Glomerular endothelial cell (primary cell): Measurements from ENCODE around the gene XRN2. TPM values are rescaled to one million over a fixed set of nuclear protein-coding genes. Genes with fewer than 3 reads are reported as not detected.

ENCODE experiments used
- DNase-seq: peaks from one replicate; pipeline ENCODE4 v3.0.0-alpha.2; 2011; ENCODE audit warnings: low read depth, low spot score; ENCODE audit errors: extremely low read depth
- total RNA-seq: library from RNA; depleted of rRNA; stranded (reverse); fragments of >200 nt; gene quantifications from 2 replicates; pipeline ENCODE4 v1.2.3, GENCODE V29; 2015

XRN2 gene
- total RNA-seq, 1 donor from 2014 or later, result 67.5 TPM

- no peak for DNase-seq
These were observed 1.0 kb upstream of the XRN2 start for GRCh38 chr20:21301940-21302663.

GRCh38 chr20:21302664-21303060 lies 469 bp upstream of the XRN2 start:
- no peak for DNase-seq

- no peak for DNase-seq
These were observed 898 bp downstream of the XRN2 start for GRCh38 chr20:21303872-21304586.

- DNase-seq, result no peak
These were observed 5.2 kb downstream of the XRN2 start for GRCh38 chr20:21308340-21308739.

- no peak for DNase-seq
These were observed 6.7 kb downstream of the XRN2 start for GRCh38 chr20:21309678-21310467.

GRCh38 chr20:21312813-21313474 lies 9.8 kb downstream of the XRN2 start:
- DNase-seq, result no peak

GRCh38 chr20:21315138-21315537 lies 12.0 kb downstream of the XRN2 start:
- no peak for DNase-seq

GRCh38 chr20:21322083-21322710 lies 19.1 kb downstream of the XRN2 start:
- DNase-seq, result no peak

- no peak for DNase-seq
These were observed 19.8 kb downstream of the XRN2 start for GRCh38 chr20:21322921-21323331.

GRCh38 chr20:21323640-21324039 lies 20.5 kb downstream of the XRN2 start:
- DNase-seq, result peak; percentile 81

- no peak for DNase-seq
These were observed 21.0 kb downstream of the XRN2 start for GRCh38 chr20:21324126-21324525.

GRCh38 chr20:21325296-21325695 lies 22.2 kb downstream of the XRN2 start:
- no peak for DNase-seq

GRCh38 chr20:21326700-21327099 lies 23.6 kb downstream of the XRN2 start:
- no peak for DNase-seq

GRCh38 chr20:21336455-21337151 lies 33.5 kb downstream of the XRN2 start:
- DNase-seq, result no peak

- no peak for DNase-seq
These were observed 35.2 kb downstream of the XRN2 start for GRCh38 chr20:21338291-21338690.

- DNase-seq, result no peak
These were observed 36.4 kb downstream of the XRN2 start for GRCh38 chr20:21339499-21339898.

- DNase-seq, result no peak
These were observed 38.0 kb downstream of the XRN2 start for GRCh38 chr20:21340991-21341697.

GRCh38 chr20:21342656-21343345 lies 39.7 kb downstream of the XRN2 start:
- no peak for DNase-seq
